ENCODE results near the gene KRTAP11-1.

GRCh38 chr21:30847627-30848500 is 33.5 kb downstream of the KRTAP11-1 start:
- TF ChIP-seq CTCF (IDR thresholded peaks at IDR 0.05) (no peak), POLR2AphosphoS5 (IDR thresholded peaks at IDR 0.05) (no peak), POLR2A (IDR thresholded peaks at IDR 0.05) (no peak)

Data from sigmoid colon (tissue), 4 donors.